Mesenchymal stem cell (in vitro differentiated cells and primary cell): ENCODE results near the gene GRK6.

Experiments used
- DNase-seq: peaks from one replicate; pipeline ENCODE4 v3.0.0-alpha.2; 2013
- H2AFZ ChIP-seq: one replicate; pipeline ENCODE4 v1.6.1; 2013; ENCODE audit warnings: low read depth, mild to moderate bottlenecking, control low read depth, inconsistent platforms, low read length, moderate library complexity
- H2AK5ac ChIP-seq: 2 replicates; pipeline ENCODE4 v1.6.1; 2013; ENCODE audit warnings: low read length, moderate library complexity, mild to moderate bottlenecking, inconsistent platforms; ENCODE audit not compliant: severe bottlenecking
- H2BK120ac ChIP-seq: one replicate; pipeline ENCODE4 v1.6.1; 2013; ENCODE audit warnings: low read depth, mild to moderate bottlenecking, inconsistent platforms, low read length, moderate library complexity
- H2BK12ac ChIP-seq, 2 experiments: one replicate each; pipeline ENCODE4 v1.6.1; 2013; ENCODE audit warnings: inconsistent platforms in 2 of 2, low read length in 2 of 2, mild to moderate bottlenecking in 2 of 2, moderate library complexity in 2 of 2, control low read depth in 1 of 2
- H2BK15ac ChIP-seq: one replicate; pipeline ENCODE4 v1.6.1; 2013; ENCODE audit warnings: mild to moderate bottlenecking, low read depth, inconsistent platforms; ENCODE audit not compliant: poor library complexity, severe bottlenecking
- H2BK5ac ChIP-seq: 2 replicates; pipeline ENCODE4 v1.6.1; 2013; ENCODE audit warnings: low read depth, mild to moderate bottlenecking, low read length, control low read depth, inconsistent platforms; ENCODE audit not compliant: poor library complexity, severe bottlenecking
- H3K14ac ChIP-seq, 2 experiments: one replicate each; pipeline ENCODE4 v1.6.1; 2013; ENCODE audit warnings: inconsistent platforms in 2 of 2, low read length in 2 of 2, control low read depth in 1 of 2, mild to moderate bottlenecking in 1 of 2, moderate library complexity in 1 of 2
- H3K18ac ChIP-seq, 2 experiments: one replicate each; pipeline ENCODE4 v1.6.1; 2013; ENCODE audit warnings: inconsistent platforms in 2 of 2, low read length in 2 of 2, control low read depth in 1 of 2, low read depth in 1 of 2, mild to moderate bottlenecking in 1 of 2
- H3K23ac ChIP-seq, 2 experiments: one replicate each; pipeline ENCODE4 v1.6.1; 2013; ENCODE audit warnings: inconsistent platforms in 2 of 2, low read length in 2 of 2, mild to moderate bottlenecking in 2 of 2, moderate library complexity in 2 of 2, control low read depth in 1 of 2
- H3K27ac ChIP-seq: 2 replicates; pipeline ENCODE4 v1.5.1; 2013; ENCODE audit warnings: mild to moderate bottlenecking, moderate library complexity, low read length, control low read depth, inconsistent platforms; ENCODE audit not compliant: poor library complexity, severe bottlenecking
- H3K27me3 ChIP-seq, 2 experiments: 2 replicates each; pipeline versions ENCODE4 v1.6.1 to v1.7.0; 2013; ENCODE audit warnings: low read length in 2 of 2, mild to moderate bottlenecking in 2 of 2, moderate library complexity in 2 of 2, control low read depth in 1 of 2, inconsistent platforms in 1 of 2; ENCODE audit not compliant: control insufficient read depth in 1 of 2, insufficient read depth in 1 of 2
- H3K36me3 ChIP-seq, 2 experiments: 2 replicates each; pipeline versions ENCODE4 v1.6.1 to v1.7.0; 2013; ENCODE audit warnings: low read length in 2 of 2, control low read depth in 1 of 2, inconsistent platforms in 1 of 2, low read depth in 1 of 2, mild to moderate bottlenecking in 1 of 2; ENCODE audit not compliant: insufficient read depth in 2 of 2, control insufficient read depth in 1 of 2
- H3K4ac ChIP-seq, 2 experiments: one replicate each; pipeline ENCODE4 v1.6.1; 2013; ENCODE audit warnings: inconsistent platforms in 2 of 2, low read length in 2 of 2, mild to moderate bottlenecking in 2 of 2, moderate library complexity in 2 of 2, control low read depth in 1 of 2, low read depth in 1 of 2
- H3K4me1 ChIP-seq: 2 replicates; pipeline ENCODE4 v1.6.1; 2013; ENCODE audit warnings: low read depth, low read length, control low read depth; ENCODE audit not compliant: control insufficient read depth, insufficient read depth
- H3K4me2 ChIP-seq: 2 replicates; pipeline ENCODE4 v1.6.1; 2013; ENCODE audit warnings: low read length, mild to moderate bottlenecking, inconsistent platforms; ENCODE audit not compliant: poor library complexity, severe bottlenecking
- H3K4me3 ChIP-seq, 2 experiments: 2 replicates each; pipeline versions ENCODE4 v1.5.1 to v1.7.0; 2013; ENCODE audit warnings: low read length in 2 of 2, mild to moderate bottlenecking in 2 of 2, control low read depth in 1 of 2, low read depth in 1 of 2; ENCODE audit not compliant: insufficient read depth in 1 of 2
- H3K79me1 ChIP-seq: replicated peaks from 2 replicates; pipeline ENCODE4 v1.6.1; 2013; ENCODE audit warnings: mild to moderate bottlenecking, control low read depth, low read length, inconsistent platforms; ENCODE audit not compliant: poor library complexity, severe bottlenecking
- H3K9ac ChIP-seq: 2 replicates; pipeline ENCODE4 v1.7.0; 2013; ENCODE audit warnings: mild to moderate bottlenecking, low read length, moderate library complexity
- H3K9me3 ChIP-seq: 2 replicates; pipeline ENCODE4 v1.7.0; 2013; ENCODE audit warnings: mild to moderate bottlenecking, low read length; ENCODE audit not compliant: control insufficient read depth
- H4K8ac ChIP-seq: one replicate; pipeline ENCODE4 v1.6.1; 2013; ENCODE audit warnings: inconsistent platforms, mild to moderate bottlenecking, low read length, moderate library complexity
- H4K91ac ChIP-seq: one replicate; pipeline ENCODE4 v1.6.1; 2013; ENCODE audit warnings: mild to moderate bottlenecking, low read length, inconsistent platforms
- whole genome bisulfite sequencing: methylation state at CpG from one replicate; pipeline ENCODE4 v1.1.7; 2013; ENCODE audit warnings: mixed read lengths; 5-methylcytosine and 5-hydroxymethylcytosine counted together

Gene GRK6

GRCh38 chr5:177455036-177455660 is 28.7 kb downstream of the GRK6 start:
- Histone ChIP-seq H3K4me2 (peak overlapping the region; percentile 93), H2BK12ac (no peak overlapping the region), H3K23ac (no peak overlapping the region), H4K8ac (peak overlapping the region; percentile 35), H4K91ac (peak overlapping the region; percentile 18), H3K14ac (peak overlapping the region in 1 of 2 experiments; percentile 44), H3K4me1 (peaks cover 33% of the 10 kb centered on the region), H2BK15ac (peak overlapping the region; percentile 7), H3K18ac (peak overlapping the region in 1 of 2 experiments; percentile 79), H3K9me3 (no peaks in the 10 kb centered on the region), H3K4ac (peak overlapping the region in 1 of 2 experiments; percentile 53), H2AK5ac (no peak overlapping the region), H2BK5ac (no peak overlapping the region), H3K79me1 (peaks cover 13% of the 10 kb centered on the region), H2AFZ (peak overlapping the region; percentile 64), H3K4me3 (peak overlapping the region; percentile 55 to 71), H3K36me3 (peaks cover 35 to 58% of the 10 kb centered on the region in 2 experiments), H3K9ac (peak overlapping the region; percentile 58), H3K27ac (no peak overlapping the region), H3K27me3 (no peaks in the 10 kb centered on the region), H2BK120ac (no peak overlapping the region)
- DNase-seq: peak; percentile 70
- under 1% methylated on average over 54 of the region's 80 CpGs for WGBS

- DNase-seq: peak; percentile 88
- Histone ChIP-seq H3K4me1 (peaks cover 33% of the 10 kb centered on the region), H3K9ac (peak overlapping the region; percentile 58), H3K27me3 (no peaks in the 10 kb centered on the region), H3K23ac (no peak overlapping the region), H3K4me2 (peak overlapping the region; percentile 93), H2AK5ac (no peak overlapping the region), H2BK120ac (no peak overlapping the region), H2BK5ac (peak overlapping the region; percentile 8), H3K18ac (peak overlapping the region in 1 of 2 experiments; percentile 31), H3K79me1 (peaks cover 13% of the 10 kb centered on the region), H4K91ac (no peak overlapping the region), H3K9me3 (no peaks in the 10 kb centered on the region), H3K4me3 (peak overlapping the region; percentile 55 to 71), H3K14ac (peak overlapping the region in 1 of 2 experiments; percentile 5), H2BK12ac (peak overlapping the region in 1 of 2 experiments; percentile 38), H3K27ac (peak overlapping the region; percentile 35), H3K4ac (no peak overlapping the region), H2BK15ac (no peak overlapping the region), H3K36me3 (peaks cover 40 to 58% of the 10 kb centered on the region in 2 experiments), H4K8ac (no peak overlapping the region), H2AFZ (no peak overlapping the region)
- WGBS: 3% methylated on average over 62 of the region's 76 CpGs
Measured at GRCh38 chr5:177455661-177456590, 29.4 kb downstream of the GRK6 start.

- H3K9ac ChIP-seq: peak overlapping the region; percentile 47
- H4K8ac ChIP-seq: no peak overlapping the region
- no peak overlapping the region for H3K4me2 ChIP-seq
- no peak overlapping the region for H3K4ac ChIP-seq
- H2BK120ac ChIP-seq: no peak overlapping the region
- no peak overlapping the region for H2BK5ac ChIP-seq
- H3K36me3 ChIP-seq: peaks cover 44 to 60% of the 10 kb centered on the region in 2 experiments
- no peaks in the 10 kb centered on the region for H3K27me3 ChIP-seq
- peaks cover 33% of the 10 kb centered on the region for H3K4me1 ChIP-seq
- H3K23ac ChIP-seq: no peak overlapping the region
- no peak overlapping the region for H3K18ac ChIP-seq
- no peak overlapping the region for H2BK15ac ChIP-seq
- H2AFZ ChIP-seq: no peak overlapping the region
- no peak for DNase-seq
- no peak overlapping the region for H2AK5ac ChIP-seq
- 51% methylated on average over 10 of the region's 12 CpGs for WGBS
- H3K14ac ChIP-seq: no peak overlapping the region
- H4K91ac ChIP-seq: no peak overlapping the region
- H3K4me3 ChIP-seq: no peak overlapping the region
- H2BK12ac ChIP-seq: no peak overlapping the region
- H3K27ac ChIP-seq: peak overlapping the region; percentile 13
- peaks cover 14% of the 10 kb centered on the region for H3K79me1 ChIP-seq
- H3K9me3 ChIP-seq: no peaks in the 10 kb centered on the region
Measured at GRCh38 chr5:177456591-177456964, 30.1 kb downstream of the GRK6 start.
